HuH-7.5 (cell line): ENCODE data around the gene CETN1.

Experiments
- DNase-seq: peaks from one replicate; pipeline ENCODE4 v3.0.0; 2011; ENCODE audit warnings: low spot score

The CETN1 gene

GRCh38 chr18:623761-624620, 43.8 kb downstream of the CETN1 start:
- DNase-seq: peak; percentile 58

GRCh38 chr18:627231-627630, 47.1 kb downstream of the CETN1 start:
- DNase-seq: no peak

GRCh38 chr18:629269-630150, 49.3 kb downstream of the CETN1 start:
- no peak for DNase-seq

DNA sequence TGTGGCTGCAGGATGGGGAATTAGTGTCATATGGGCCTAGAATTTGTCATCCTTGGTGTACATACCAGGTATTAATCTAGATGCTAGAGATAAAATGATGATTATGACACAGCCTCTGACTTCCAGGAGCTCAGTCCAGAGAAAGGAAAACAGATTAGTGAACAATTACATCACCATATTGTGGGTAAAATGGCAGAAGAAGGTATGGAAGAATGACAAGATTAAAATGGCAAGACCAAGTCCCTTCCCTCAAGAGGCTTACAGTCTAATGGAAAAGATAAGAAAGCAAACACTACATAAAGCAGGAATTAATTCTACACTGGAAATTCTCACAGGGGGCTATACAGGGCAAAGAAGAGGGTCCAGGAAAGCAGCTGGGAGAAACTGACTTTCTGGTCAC, 51.4 kb downstream of the CETN1 start:
- no peak for DNase-seq
